Prostate gland (tissue), 2 donors: ENCODE results near the gene SYDE1.

Experiments used
- CTCF ChIP-seq, 4 experiments: fragments of 200-600 bp in 2 of 4; fragments of 450-650 bp in 2 of 4; sonication (generic) in 2 of 4; IDR thresholded peaks; 1 replicate in 3 of 4; 2 replicates in 1 of 4; pipeline ENCODE4 v1.5.1; 2016 to 2019; ENCODE audit warnings: antibody characterized with exemption in 4 of 4, mild to moderate bottlenecking in 2 of 4, moderate library complexity in 2 of 4
- POLR2AphosphoS5 ChIP-seq: sonication (generic); formaldehyde crosslinking; IDR thresholded peaks from one replicate; pipeline ENCODE4 v1.6.1; 2017; ENCODE audit warnings: antibody characterized with exemption

- TF ChIP-seq CTCF (IDR thresholded peaks at IDR 0.05): no peak
- no peak for TF ChIP-seq POLR2AphosphoS5
Observed at GRCh38 chr19:15074371-15074770, 32.8 kb upstream of the SYDE1 start.
